H9 (cell line): Measurements from ENCODE around the gene ARL8A. TPM values are rescaled to one million over a fixed set of nuclear protein-coding genes. Genes with fewer than 3 reads are reported as not detected.
"Not testable (repeated sequence)": the region's sequence is repeated elsewhere in the genome, so short reads cannot be mapped to it uniquely, and the experiment has no call there.

Source experiments
- DNase-seq: peaks from one replicate; pipeline ENCODE4 v3.0.0-alpha.2; 2017
- H2AFZ ChIP-seq: one replicate; pipeline ENCODE4 v1.6.1; 2013; ENCODE audit warnings: mild to moderate bottlenecking, low read length, control low read depth, moderate library complexity
- H2AK5ac ChIP-seq: 2 replicates; pipeline ENCODE4 v1.6.1; 2013; ENCODE audit warnings: low read length, control low read depth, mixed read lengths; ENCODE audit not compliant: insufficient read length
- H2BK120ac ChIP-seq: one replicate; pipeline ENCODE4 v1.6.1; 2013; ENCODE audit warnings: low read depth, mild to moderate bottlenecking, low read length, control low read depth, inconsistent platforms; ENCODE audit not compliant: poor library complexity, severe bottlenecking
- H2BK12ac ChIP-seq: 2 replicates; pipeline ENCODE4 v1.6.1; 2013; ENCODE audit warnings: low read length, control low read depth, mixed read lengths, low read depth; ENCODE audit not compliant: insufficient read length
- H2BK15ac ChIP-seq: 2 replicates; pipeline ENCODE4 v1.6.1; 2013; ENCODE audit warnings: low read depth, low read length, control low read depth
- H2BK20ac ChIP-seq: one replicate; pipeline ENCODE4 v1.6.1; 2013; ENCODE audit warnings: low read depth, mild to moderate bottlenecking, low read length, control low read depth, inconsistent platforms; ENCODE audit not compliant: poor library complexity, severe bottlenecking
- H2BK5ac ChIP-seq: 2 replicates; pipeline ENCODE4 v1.6.1; 2013; ENCODE audit warnings: low read length, control low read depth, mixed read lengths; ENCODE audit not compliant: insufficient read length
- H3K14ac ChIP-seq: 2 replicates; pipeline ENCODE4 v1.6.1; 2013; ENCODE audit warnings: low read length, control low read depth; ENCODE audit not compliant: insufficient read depth
- H3K18ac ChIP-seq: 2 replicates; pipeline ENCODE4 v1.6.1; 2013; ENCODE audit warnings: low read depth, mild to moderate bottlenecking, mixed read lengths, low read length, control low read depth; ENCODE audit not compliant: insufficient read length
- H3K23ac ChIP-seq: 2 replicates; pipeline ENCODE4 v1.6.1; 2013; ENCODE audit warnings: low read length, control low read depth, mixed read lengths, low read depth; ENCODE audit not compliant: insufficient read length
- H3K23me2 ChIP-seq: 2 replicates; pipeline ENCODE4 v1.6.1; 2013; ENCODE audit warnings: low read depth, mild to moderate bottlenecking, mixed read lengths, low read length, control low read depth; ENCODE audit not compliant: insufficient read length, poor library complexity, severe bottlenecking
- H3K27ac ChIP-seq: 2 replicates; pipeline ENCODE4 v1.5.1; 2013; ENCODE audit warnings: low read length, control low read depth, mixed read lengths, low read depth; ENCODE audit not compliant: insufficient read length
- H3K27me3 ChIP-seq: 2 replicates; pipeline ENCODE4 v1.6.1; 2013; ENCODE audit warnings: low read length, control low read depth, inconsistent platforms; ENCODE audit not compliant: insufficient read depth
- H3K4ac ChIP-seq: 2 replicates; pipeline ENCODE4 v1.6.1; 2013; ENCODE audit warnings: low read depth, mild to moderate bottlenecking, control low read depth, inconsistent platforms, low read length, moderate library complexity
- H3K4me1 ChIP-seq: 2 replicates; pipeline ENCODE4 v1.6.1; 2013; ENCODE audit warnings: low read length, control low read depth, inconsistent platforms; ENCODE audit not compliant: insufficient read depth
- H3K4me2 ChIP-seq: 2 replicates; pipeline ENCODE4 v1.6.1; 2013; ENCODE audit warnings: low read length, control low read depth, mixed read lengths; ENCODE audit not compliant: insufficient read length, insufficient read depth
- H3K56ac ChIP-seq: 2 replicates; pipeline ENCODE4 v1.6.1; 2013; ENCODE audit warnings: low read depth, mild to moderate bottlenecking, mixed read lengths, low read length, control low read depth; ENCODE audit not compliant: insufficient read length
- H3K79me1 ChIP-seq: 2 replicates; pipeline ENCODE4 v1.6.1; 2013; ENCODE audit warnings: low read depth, mild to moderate bottlenecking, moderate library complexity, low read length, control low read depth, inconsistent platforms; ENCODE audit not compliant: insufficient read depth, poor library complexity, severe bottlenecking
- H3K79me2 ChIP-seq: 2 replicates; pipeline ENCODE4 v1.6.1; 2013; ENCODE audit warnings: low read length, control low read depth, inconsistent platforms; ENCODE audit not compliant: insufficient read depth
- H3K9ac ChIP-seq: 2 replicates; pipeline ENCODE4 v1.6.1; 2013; ENCODE audit warnings: low read length, control low read depth, mixed read lengths; ENCODE audit not compliant: insufficient read length; ENCODE audit errors: extremely low read depth
- H3K9me3 ChIP-seq: one replicate; pipeline ENCODE4 v1.6.1; 2013; ENCODE audit warnings: low read depth, low read length, inconsistent platforms; ENCODE audit not compliant: control insufficient read depth
- H3T11ph ChIP-seq: one replicate; pipeline ENCODE4 v1.6.1; 2013; ENCODE audit warnings: mild to moderate bottlenecking, low read length, control low read depth, inconsistent platforms
- H4K20me1 ChIP-seq: one replicate; pipeline ENCODE4 v1.6.1; 2013; ENCODE audit not compliant: control insufficient read depth, insufficient read length, insufficient read depth
- H4K5ac ChIP-seq: 2 replicates; pipeline ENCODE4 v1.6.1; 2013; ENCODE audit warnings: low read depth, mild to moderate bottlenecking, mixed read lengths, low read length, control low read depth; ENCODE audit not compliant: insufficient read length
- H4K8ac ChIP-seq: replicated peaks from 2 replicates; pipeline ENCODE4 v1.6.1; 2013; ENCODE audit warnings: low read length, control low read depth, mixed read lengths, low read depth; ENCODE audit not compliant: insufficient read length
- H4K91ac ChIP-seq: 2 replicates; pipeline ENCODE4 v1.6.1; 2013; ENCODE audit warnings: low read depth, mild to moderate bottlenecking, moderate library complexity, mixed read lengths, low read length, control low read depth; ENCODE audit not compliant: insufficient read length
- H3K27ac Mint-ChIP-seq, 3 experiments: 2 replicates in 2 of 3; 3 replicates in 1 of 3; pipeline ENCODE4 v1.8.0; 2020 to 2021; ENCODE audit warnings: mixed read lengths in 3 of 3, mild to moderate bottlenecking in 1 of 3, moderate library complexity in 1 of 3
- H3K27me3 Mint-ChIP-seq: 2 replicates; pipeline ENCODE4 v1.8.0; 2021; ENCODE audit warnings: low read depth, mild to moderate bottlenecking, moderate library complexity, mixed read lengths
- H3K36me3 Mint-ChIP-seq, 3 experiments: 2 replicates in 2 of 3; 3 replicates in 1 of 3; pipeline ENCODE4 v1.8.0; 2020 to 2021; ENCODE audit warnings: low read depth in 3 of 3, mixed read lengths in 3 of 3; ENCODE audit not compliant: insufficient read depth in 1 of 3
- H3K4me1 Mint-ChIP-seq, 2 experiments: 2 replicates each; pipeline ENCODE4 v1.8.0; 2020; ENCODE audit warnings: mixed read lengths in 2 of 2
- H3K4me3 Mint-ChIP-seq, 2 experiments: 2 replicates in 1 of 2; 3 replicates in 1 of 2; pipeline ENCODE4 v1.8.0; 2020 to 2021; ENCODE audit warnings: mild to moderate bottlenecking in 2 of 2, mixed read lengths in 2 of 2, moderate library complexity in 1 of 2
- H3K9me3 Mint-ChIP-seq, 2 experiments: 2 replicates in 1 of 2; 3 replicates in 1 of 2; pipeline ENCODE4 v1.8.0; 2020; ENCODE audit warnings: mild to moderate bottlenecking in 2 of 2, mixed read lengths in 2 of 2, moderate library complexity in 1 of 2
- CTCF ChIP-seq: fragments of 200-600 bp; sonication (generic); conservative IDR thresholded peaks from 3 replicates; pipeline ENCODE4 v1.8.0; 2021; ENCODE audit warnings: antibody characterized with exemption, mild to moderate bottlenecking
- WGBS: extraction: QIAGEN DNeasy Blood & Tissue Kit; methylation state at CpG from one replicate; pipeline ENCODE4 v1.1.7; 2013; ENCODE audit warnings: missing lambda C conversion rate, low lambda C conversion rate, mixed read lengths; ENCODE audit not compliant: insufficient read length; ENCODE audit errors: extremely low coverage; 5-methylcytosine and 5-hydroxymethylcytosine counted together
- total RNA-seq: library from RNA; stranded (reverse); gene quantifications from 2 replicates; pipeline ENCODE4 v1.2.1, GENCODE V29; 2021

ARL8A gene
- total RNA-seq, 1 experiment from 2014 or later, result 67.2 TPM

- Histone ChIP-seq H3K9ac (no peak overlapping the region), H4K5ac (no peak overlapping the region), H3K27me3 (no peaks in the 10 kb centered on the region; the same call in 1 of the 2 replicates), H3K4me1 (peaks cover 3% of the 10 kb centered on the region; the same call in 1 of the 2 replicates), H2BK5ac (no peak overlapping the region), H3K4me2 (no peak overlapping the region), H3K79me2 (peaks cover 8% of the 10 kb centered on the region; the same call in 1 of the 2 replicates), H3K27ac (no peak overlapping the region), H3K23ac (no peak overlapping the region), H4K8ac (no peak overlapping the region), H3K9me3 (no peaks in the 10 kb centered on the region), H3K14ac (no peak overlapping the region), H2BK20ac (no peak overlapping the region), H2BK12ac (no peak overlapping the region), H4K20me1 (no peaks in the 10 kb centered on the region), H2BK120ac (no peak overlapping the region), H3K4ac (no peak overlapping the region), H3K56ac (no peak overlapping the region), H4K91ac (no peak overlapping the region), H2AFZ (no peak overlapping the region), H3K18ac (no peak overlapping the region), H3K23me2 (peaks cover 14% of the 10 kb centered on the region), H3K79me1 (peaks cover 8% of the 10 kb centered on the region), H2BK15ac (no peak overlapping the region), H2AK5ac (no peak overlapping the region), H3T11ph (no peak overlapping the region)
- Mint-ChIP-seq H3K4me1 (peaks cover 17 to 20% of the 10 kb centered on the region in 2 experiments), H3K9me3 (no peaks in the 10 kb centered on the region), H3K27ac (no peak overlapping the region), H3K4me3 (no peak overlapping the region; a peak in 1 of 5 replicates), H3K27me3 (peaks cover 13% of the 10 kb centered on the region), H3K36me3 (no peaks in the 10 kb centered on the region; a peak in 2 of 7 replicates)
- no CpG with 5 or more reads among the region's 5 CpGs for WGBS
- no peak for TF ChIP-seq CTCF
- no peak for DNase-seq
Observed at GRCh38 chr1:202146279-202146678, 1.7 kb upstream of the ARL8A start.

GRCh38 chr1:202145744-202146140 is 1.2 kb upstream of the ARL8A start:
- H3K27ac ChIP-seq, H3K9me3 Mint-ChIP-seq, H3K27me3 ChIP-seq, H4K8ac ChIP-seq, H3K4ac ChIP-seq, H3K36me3 Mint-ChIP-seq, H2BK5ac ChIP-seq, H4K20me1 ChIP-seq, H3K4me2 ChIP-seq, DNase-seq, H4K91ac ChIP-seq, H2BK12ac ChIP-seq, H3K14ac ChIP-seq, H3K9ac ChIP-seq, H3T11ph ChIP-seq, H3K27ac Mint-ChIP-seq, H2BK15ac ChIP-seq, H2BK120ac ChIP-seq, H2BK20ac ChIP-seq, H4K5ac ChIP-seq, H2AK5ac ChIP-seq, H2AFZ ChIP-seq, H3K23ac ChIP-seq, H3K56ac ChIP-seq, H3K9me3 ChIP-seq, H3K18ac ChIP-seq, H3K4me1 ChIP-seq: not testable (repeated sequence)
- Histone ChIP-seq H3K23me2 (peaks cover 14% of the 10 kb centered on the region), H3K79me1 (peaks cover 11% of the 10 kb centered on the region), H3K79me2 (peaks cover 12% of the 10 kb centered on the region; the same call in 1 of the 2 replicates)
- Mint-ChIP-seq H3K4me1 (peaks cover 17 to 20% of the 10 kb centered on the region in 2 experiments), H3K4me3 (peak overlapping the region; percentile 74 to 84; a peak in 3 of 5 replicates), H3K27me3 (peaks cover 13% of the 10 kb centered on the region)
- no CpG with 5 or more reads among the region's 8 CpGs for WGBS
